Body of pancreas (tissue), 4 donors: ENCODE data around the gene ATG4A.

Experiments
- POLR2A ChIP-seq, 3 donors: fragments of 450-650 bp; IDR thresholded peaks; one replicate each; pipeline ENCODE4 v1.6.1; 2016; ENCODE audit warnings: antibody characterized with exemption in 3 of 3, mild to moderate bottlenecking in 2 of 3
- TF ChIP-seq, protein P1 (sequence below), 7 experiments: fragments of 450-650 bp in 4 of 7; fragments of 200-600 bp in 3 of 7; sonication (generic) in 3 of 7; IDR thresholded peaks; one replicate each; pipeline ENCODE4 v1.5.1; 2016 to 2019; ENCODE audit warnings: antibody characterized with exemption in 7 of 7

DNA sequence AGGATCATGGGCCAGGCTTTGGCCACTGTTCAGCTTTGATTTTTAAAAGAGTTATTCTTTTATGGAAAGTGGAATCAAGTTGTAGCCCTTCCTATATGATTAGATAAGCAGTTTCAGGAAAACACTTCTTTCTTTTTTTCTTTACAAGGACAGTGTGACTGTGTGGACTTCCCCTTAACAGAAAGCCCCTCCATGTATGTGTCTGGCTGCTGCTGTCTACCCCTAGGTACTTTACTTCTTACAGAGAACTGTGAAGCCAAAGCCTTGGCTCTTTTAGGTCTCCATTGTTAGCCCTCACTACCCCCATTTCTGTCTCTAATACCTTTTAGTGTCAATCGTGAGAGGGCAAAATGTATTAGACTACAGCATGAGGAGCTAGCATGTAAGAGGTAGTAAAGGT lies 27.6 kb upstream of the ATG4A start:
- no peak for TF ChIP-seq POLR2A (IDR thresholded peaks at IDR 0.05)
- TF ChIP-seq, protein P1, sequence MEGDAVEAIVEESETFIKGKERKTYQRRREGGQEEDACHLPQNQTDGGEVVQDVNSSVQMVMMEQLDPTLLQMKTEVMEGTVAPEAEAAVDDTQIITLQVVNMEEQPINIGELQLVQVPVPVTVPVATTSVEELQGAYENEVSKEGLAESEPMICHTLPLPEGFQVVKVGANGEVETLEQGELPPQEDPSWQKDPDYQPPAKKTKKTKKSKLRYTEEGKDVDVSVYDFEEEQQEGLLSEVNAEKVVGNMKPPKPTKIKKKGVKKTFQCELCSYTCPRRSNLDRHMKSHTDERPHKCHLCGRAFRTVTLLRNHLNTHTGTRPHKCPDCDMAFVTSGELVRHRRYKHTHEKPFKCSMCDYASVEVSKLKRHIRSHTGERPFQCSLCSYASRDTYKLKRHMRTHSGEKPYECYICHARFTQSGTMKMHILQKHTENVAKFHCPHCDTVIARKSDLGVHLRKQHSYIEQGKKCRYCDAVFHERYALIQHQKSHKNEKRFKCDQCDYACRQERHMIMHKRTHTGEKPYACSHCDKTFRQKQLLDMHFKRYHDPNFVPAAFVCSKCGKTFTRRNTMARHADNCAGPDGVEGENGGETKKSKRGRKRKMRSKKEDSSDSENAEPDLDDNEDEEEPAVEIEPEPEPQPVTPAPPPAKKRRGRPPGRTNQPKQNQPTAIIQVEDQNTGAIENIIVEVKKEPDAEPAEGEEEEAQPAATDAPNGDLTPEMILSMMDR (IDR thresholded peaks at IDR 0.05), result no peak
